Mucosa of descending colon (tissue), 3 donors: Measurements from ENCODE around the gene REX1BD. TPM values are rescaled to one million over a fixed set of nuclear protein-coding genes. Genes with fewer than 3 reads are reported as not detected.
A peak's percentile ranks its signal among the peaks of the same experiment; 100 is the strongest.

Experiments
- ATAC-seq: fragments of 200-7000 bp; cut with Tn5 transposase; one replicate; pipeline ENCODE4 v1.9.1; 2020; ENCODE audit warnings: mild to moderate bottlenecking, moderate library complexity
- DNase-seq, 3 donors: peaks; one replicate each; pipeline ENCODE4 v3.0.0-alpha.2; 2020
- H3K36me3 ChIP-seq: fragments of 200-600 bp; one replicate; pipeline ENCODE4 v1.8.0; 2021; ENCODE audit warnings: low read depth, mild to moderate bottlenecking
- H3K4me1 ChIP-seq: fragments of 200-600 bp; one replicate; pipeline ENCODE4 v1.8.0; 2021; ENCODE audit warnings: low read depth, mild to moderate bottlenecking
- H3K4me3 ChIP-seq: fragments of 200-600 bp; one replicate; pipeline ENCODE4 v1.8.0; 2021; ENCODE audit warnings: mild to moderate bottlenecking
- H3K9me3 ChIP-seq: fragments of 200-600 bp; one replicate; pipeline ENCODE4 v1.8.0; 2021; ENCODE audit warnings: mild to moderate bottlenecking
- CTCF ChIP-seq: fragments of 200-600 bp; IDR thresholded peaks from one replicate; pipeline ENCODE4 v1.8.0; 2022; ENCODE audit warnings: antibody characterized with exemption, mild to moderate bottlenecking
- intact Hi-C, 2 donors: fragments of 100-400 bp; cut with DNase I in 1 of 2; cut with micrococcal nuclease in 1 of 2; formaldehyde crosslinking; loops; one replicate each; pipeline versions ENCODE4 v1.11.0 to v1.11.1; 2022; cut with DNase I, micrococcal nuclease
- total RNA-seq, 3 donors: library from RNA; stranded (reverse); fragmentation: NEBNext Ultra II Directional in 2 of 3; extraction: Animal tissue kit (Norgen Biotek cat#: 25700) in 2 of 3; gene quantifications; one replicate each; pipeline versions ENCODE4 v1.2.1 to v1.2.4, GENCODE V29; 2021 to 2023
- donor health status: DM: no; HTN: no; CAD: no; lungs with moderate emphysema.
- donor health status: DM: no; HTN: no; CAD: no.
- donor health status: DM: no; HTN: yes; CAD: no.

The REX1BD gene
- total RNA-seq, 3 donors from 2014 or later, result 48.2 to 55.4 (median 49.3) TPM

GRCh38 chr19:18601875-18602274 is 13.3 kb downstream of the REX1BD start:
- ATAC-seq (no peak), DNase-seq (no peak)
- no peak for TF ChIP-seq CTCF
- intact Hi-C loops, result no loop called here
- H3K4me1 ChIP-seq, result peaks cover 5% of the 10 kb centered on the region
- H3K36me3 ChIP-seq, result no peaks in the 10 kb centered on the region
- H3K4me3 ChIP-seq, result no peak overlapping the region
- H3K9me3 ChIP-seq, result no peaks in the 10 kb centered on the region

- peaks cover 10% of the 10 kb centered on the region for H3K4me1 ChIP-seq
- no peak for TF ChIP-seq CTCF
- no peaks in the 10 kb centered on the region for H3K36me3 ChIP-seq
- intact Hi-C loops, result no loop called here
- H3K9me3 ChIP-seq, result no peaks in the 10 kb centered on the region
- DNase-seq (peak in 2 of 3 donors; percentile 7 to 29), ATAC-seq (peak; percentile 44)
- H3K4me3 ChIP-seq, result no peak overlapping the region
Observed at GRCh38 chr19:18603255-18603957, 14.8 kb downstream of the REX1BD start.

- Histone ChIP-seq H3K4me3 (no peak overlapping the region), H3K9me3 (no peaks in the 10 kb centered on the region), H3K4me1 (peaks cover 10% of the 10 kb centered on the region), H3K36me3 (no peaks in the 10 kb centered on the region)
- ATAC-seq (no peak), DNase-seq (peak in 1 of 3 donors; percentile 23)
- TF ChIP-seq CTCF, result no peak
- intact Hi-C loops, result no loop called here
Observed at GRCh38 chr19:18603958-18604819, 15.6 kb downstream of the REX1BD start.

GRCh38 chr19:18604820-18605159 is 16.2 kb downstream of the REX1BD start:
- Histone ChIP-seq H3K4me3 (no peak overlapping the region), H3K4me1 (peaks cover 10% of the 10 kb centered on the region), H3K9me3 (no peaks in the 10 kb centered on the region), H3K36me3 (no peaks in the 10 kb centered on the region)
- ATAC-seq, result no peak
- TF ChIP-seq CTCF, result no peak
- DNase-seq, result peak in 1 of 3 donors; percentile 19
- intact Hi-C loops, result no loop called here

GRCh38 chr19:18605196-18605545 is 16.6 kb downstream of the REX1BD start:
- Histone ChIP-seq H3K4me1 (peaks cover 10% of the 10 kb centered on the region), H3K4me3 (no peak overlapping the region), H3K9me3 (no peaks in the 10 kb centered on the region), H3K36me3 (no peaks in the 10 kb centered on the region)
- intact Hi-C loops, result no loop called here
- DNase-seq (no peak), ATAC-seq (no peak)
- no peak for TF ChIP-seq CTCF
